Nephron (organoid): ENCODE data around the gene CEP192.
"Not testable (repeated sequence)": the region's sequence is repeated elsewhere in the genome, so short reads cannot be mapped to it uniquely, and the experiment has no call there.

Experiments used
- H3K27ac Mint-ChIP-seq, 3 experiments: 2 replicates each; pipeline ENCODE4 v1.8.0; 2020; ENCODE audit warnings: mixed read lengths in 3 of 3, mild to moderate bottlenecking in 2 of 3, moderate library complexity in 1 of 3
- H3K27me3 Mint-ChIP-seq: 2 replicates; pipeline ENCODE4 v1.8.0; 2021; ENCODE audit warnings: low read depth, mild to moderate bottlenecking, moderate library complexity, mixed read lengths
- H3K36me3 Mint-ChIP-seq: 2 replicates; pipeline ENCODE4 v1.8.0; 2020; ENCODE audit warnings: low read depth, mixed read lengths
- H3K4me1 Mint-ChIP-seq: 2 replicates; pipeline ENCODE4 v1.8.0; 2020; ENCODE audit warnings: mixed read lengths
- H3K4me3 Mint-ChIP-seq, 3 experiments: 2 replicates each; pipeline ENCODE4 v1.8.0; 2020; ENCODE audit warnings: mild to moderate bottlenecking in 3 of 3, mixed read lengths in 3 of 3, moderate library complexity in 2 of 3
- H3K9me3 Mint-ChIP-seq: 2 replicates; pipeline ENCODE4 v1.8.0; 2020; ENCODE audit warnings: mixed read lengths
- CTCF ChIP-seq, 3 experiments: fragments of 200-600 bp; sonication (generic); IDR thresholded peaks; one replicate each; pipeline ENCODE4 v1.5.0; 2021; ENCODE audit warnings: antibody characterized with exemption in 3 of 3; ENCODE audit not compliant: unreplicated experiment in 3 of 3

Gene CEP192

GRCh38 chr18:12963069-12963468 lies 28.1 kb upstream of the CEP192 start:
- no peaks in the 10 kb centered on the region for H3K9me3 Mint-ChIP-seq
- no peak overlapping the region for H3K27ac Mint-ChIP-seq
- no peak overlapping the region for H3K4me3 Mint-ChIP-seq
- peaks cover 62% of the 10 kb centered on the region for H3K36me3 Mint-ChIP-seq
- no peaks in the 10 kb centered on the region for H3K27me3 Mint-ChIP-seq
- peaks cover 16% of the 10 kb centered on the region for H3K4me1 Mint-ChIP-seq
- TF ChIP-seq CTCF (IDR thresholded peaks at IDR 0.05; ENCODE audit: unreplicated experiment in 3 of 3): no peak

GRCh38 chr18:12968115-12968514 lies 23.0 kb upstream of the CEP192 start:
- peaks cover 68% of the 10 kb centered on the region for H3K36me3 Mint-ChIP-seq
- H3K9me3 Mint-ChIP-seq: no peaks in the 10 kb centered on the region
- no peak overlapping the region for H3K4me3 Mint-ChIP-seq
- no peaks in the 10 kb centered on the region for H3K27me3 Mint-ChIP-seq
- no peak for TF ChIP-seq CTCF (IDR thresholded peaks at IDR 0.05; ENCODE audit: unreplicated experiment in 3 of 3)
- no peak overlapping the region for H3K27ac Mint-ChIP-seq
- H3K4me1 Mint-ChIP-seq: no peaks in the 10 kb centered on the region

- H3K4me3 Mint-ChIP-seq: no peak overlapping the region
- no peak overlapping the region for H3K27ac Mint-ChIP-seq
- H3K4me1 Mint-ChIP-seq: no peaks in the 10 kb centered on the region
- H3K36me3 Mint-ChIP-seq: peaks cover 66% of the 10 kb centered on the region
- TF ChIP-seq CTCF (IDR thresholded peaks at IDR 0.05; ENCODE audit: unreplicated experiment in 3 of 3): no peak
- H3K9me3 Mint-ChIP-seq: no peaks in the 10 kb centered on the region
- H3K27me3 Mint-ChIP-seq: no peaks in the 10 kb centered on the region
These were observed 22.5 kb upstream of the CEP192 start for GRCh38 chr18:12968619-12969018.

- Mint-ChIP-seq H3K4me1 (no peaks in the 10 kb centered on the region), H3K4me3 (no peak overlapping the region), H3K36me3 (peaks cover 74% of the 10 kb centered on the region), H3K9me3 (peaks cover 5% of the 10 kb centered on the region), H3K27ac (no peak overlapping the region), H3K27me3 (no peaks in the 10 kb centered on the region)
- no peak for TF ChIP-seq CTCF (IDR thresholded peaks at IDR 0.05; ENCODE audit: unreplicated experiment in 3 of 3)
These were observed 17.5 kb upstream of the CEP192 start for GRCh38 chr18:12973562-12974213.

- Mint-ChIP-seq H3K27me3 (no peaks in the 10 kb centered on the region), H3K36me3 (peaks cover 70% of the 10 kb centered on the region), H3K27ac (no peak overlapping the region), H3K9me3 (peaks cover 6% of the 10 kb centered on the region), H3K4me1 (no peaks in the 10 kb centered on the region), H3K4me3 (no peak overlapping the region)
- no peak for TF ChIP-seq CTCF (IDR thresholded peaks at IDR 0.05; ENCODE audit: unreplicated experiment in 3 of 3)
These were observed 15.7 kb upstream of the CEP192 start for GRCh38 chr18:12975488-12975887.

- no peaks in the 10 kb centered on the region for H3K4me1 Mint-ChIP-seq
- no peak for TF ChIP-seq CTCF (IDR thresholded peaks at IDR 0.05; ENCODE audit: unreplicated experiment in 3 of 3)
- peaks cover 67% of the 10 kb centered on the region for H3K36me3 Mint-ChIP-seq
- peaks cover 6% of the 10 kb centered on the region for H3K9me3 Mint-ChIP-seq
- H3K27ac Mint-ChIP-seq: no peak overlapping the region
- H3K27me3 Mint-ChIP-seq: no peaks in the 10 kb centered on the region
- no peak overlapping the region for H3K4me3 Mint-ChIP-seq
These were observed 14.9 kb upstream of the CEP192 start for GRCh38 chr18:12976305-12976704.

GRCh38 chr18:12980065-12980464 lies 11.1 kb upstream of the CEP192 start:
- not testable (repeated sequence) for H3K27ac Mint-ChIP-seq, H3K27me3 Mint-ChIP-seq, H3K4me1 Mint-ChIP-seq, H3K9me3 Mint-ChIP-seq, H3K4me3 Mint-ChIP-seq
- peaks cover 65% of the 10 kb centered on the region for H3K36me3 Mint-ChIP-seq
